MM.1S (cell line): ENCODE results near the gene TM4SF5.

Experiments used
- CTCF ChIP-seq: fragments of 300-600 bp; sonication (generic); IDR thresholded peaks from 2 replicates; pipeline ENCODE4 v1.5.1; 2016; ENCODE audit warnings: antibody characterized with exemption, low read length, mixed read lengths
- EZH2 ChIP-seq: fragments of 300-600 bp; sonication (generic); optimal IDR thresholded peaks from 2 replicates; pipeline ENCODE3; 2017; ENCODE audit warnings: low read depth, mild to moderate bottlenecking, antibody characterized with exemption, low read length, mixed read lengths
- EZH2phosphoT487 ChIP-seq: fragments of 300-600 bp; sonication (generic); IDR thresholded peaks from 2 replicates; pipeline ENCODE4 v1.6.1; 2018; ENCODE audit warnings: antibody characterized with exemption, low read length

DNA sequence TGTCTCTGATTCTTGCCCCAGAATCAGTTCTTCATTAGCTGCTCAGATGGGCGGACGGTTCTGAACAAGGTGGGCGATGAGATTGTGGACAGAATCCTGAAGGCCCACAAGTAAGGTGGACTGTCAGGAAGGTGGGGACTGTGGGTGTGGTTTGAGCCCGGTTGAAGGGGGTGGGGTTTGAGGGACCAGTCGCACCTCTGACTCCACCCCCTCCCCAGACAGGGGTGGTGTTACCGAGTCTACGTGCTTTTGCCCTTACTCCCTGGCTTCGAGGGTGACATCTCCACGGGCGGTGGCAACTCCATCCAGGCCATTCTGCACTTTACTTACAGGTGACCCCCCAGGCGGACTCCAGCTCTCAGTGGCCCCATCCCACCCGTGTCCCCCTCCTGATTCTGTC, 46.6 kb downstream of the TM4SF5 start:
- no peak for TF ChIP-seq CTCF
- no peak for TF ChIP-seq EZH2phosphoT487
- TF ChIP-seq EZH2: no peak
